Hepatic stellate cell (primary cell): ENCODE measurements around the gene IFT43.

ENCODE experiments used
- DNase-seq: peaks from one replicate; pipeline ENCODE4 v3.0.0; 2011; ENCODE audit warnings: low spot score

Gene IFT43

DNA sequence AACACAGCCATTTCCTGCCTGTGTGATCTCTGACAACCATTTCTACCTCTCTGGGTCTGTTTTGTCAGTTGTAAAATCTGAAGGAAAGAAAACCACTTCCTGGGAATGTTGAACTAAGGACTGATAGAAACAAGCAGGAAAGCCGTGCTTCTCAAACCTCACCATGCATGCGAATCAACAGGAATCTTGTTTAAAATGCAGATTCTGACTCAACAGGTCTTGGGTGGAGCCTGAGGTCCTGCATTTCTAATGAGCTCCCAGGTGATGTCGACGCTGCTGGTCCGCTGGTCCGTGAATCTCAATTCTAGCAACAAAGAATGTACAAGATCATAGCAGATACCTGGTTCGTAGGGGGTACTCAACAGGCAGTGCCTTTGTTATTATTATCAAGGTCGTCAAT lies 128.1 kb downstream of the IFT43 start:
- no peak for DNase-seq

DNA sequence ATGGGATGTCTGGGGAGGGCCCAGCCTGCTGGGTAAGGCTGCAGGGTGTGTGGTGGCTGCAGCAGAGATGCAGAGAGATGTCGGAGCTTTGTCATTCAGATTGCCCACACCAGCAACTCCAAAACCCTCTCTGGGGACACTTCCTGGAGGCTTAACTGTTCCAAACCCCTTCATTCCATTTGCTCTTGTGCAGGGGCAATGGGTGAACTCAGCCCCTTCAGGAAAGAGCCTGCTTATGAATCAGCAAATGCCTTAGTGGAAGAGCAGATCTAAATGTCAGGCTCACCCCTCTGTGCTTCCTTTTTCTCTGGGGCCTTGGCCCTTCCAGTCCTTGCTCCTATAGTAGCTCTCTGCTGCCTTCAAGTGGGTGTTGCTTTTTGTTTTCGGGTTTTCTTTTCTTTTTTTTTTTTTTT lies 129.5 kb downstream of the IFT43 start:
- no peak for DNase-seq

DNA sequence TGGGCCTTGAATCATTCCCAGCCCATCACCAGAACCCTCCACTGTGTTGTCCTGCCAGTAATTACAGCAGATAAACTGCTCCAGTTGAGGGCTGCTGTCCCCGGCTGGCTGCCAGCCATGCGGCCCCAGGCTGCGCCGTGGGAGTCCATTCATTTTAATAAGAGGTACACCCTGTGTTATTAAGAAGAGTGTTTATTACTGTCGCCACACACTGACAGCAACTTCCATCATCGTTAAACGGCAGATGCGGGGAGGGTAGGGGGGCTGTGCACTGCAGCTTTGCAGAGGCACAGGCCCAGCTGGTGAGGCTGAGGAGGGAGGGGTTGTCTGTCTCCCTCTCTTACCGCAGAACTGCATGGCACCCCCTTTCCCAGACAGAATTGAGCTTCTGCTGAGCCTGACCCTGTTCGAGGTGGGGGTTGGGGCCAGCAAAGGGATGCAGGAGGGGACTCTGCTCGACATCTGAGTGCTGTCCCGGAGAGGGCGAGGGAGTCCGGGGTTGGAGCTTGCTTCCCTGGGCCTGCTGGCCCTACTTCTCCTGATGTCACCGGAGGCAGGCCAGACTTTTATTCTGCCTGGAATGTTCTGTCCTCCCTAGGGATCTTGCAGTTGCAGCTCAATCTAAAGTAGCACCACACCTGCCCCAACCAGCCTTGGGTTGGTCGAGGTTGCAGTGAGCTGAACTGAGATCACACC lies 132.4 kb downstream of the IFT43 start:
- no peak for DNase-seq

DNA sequence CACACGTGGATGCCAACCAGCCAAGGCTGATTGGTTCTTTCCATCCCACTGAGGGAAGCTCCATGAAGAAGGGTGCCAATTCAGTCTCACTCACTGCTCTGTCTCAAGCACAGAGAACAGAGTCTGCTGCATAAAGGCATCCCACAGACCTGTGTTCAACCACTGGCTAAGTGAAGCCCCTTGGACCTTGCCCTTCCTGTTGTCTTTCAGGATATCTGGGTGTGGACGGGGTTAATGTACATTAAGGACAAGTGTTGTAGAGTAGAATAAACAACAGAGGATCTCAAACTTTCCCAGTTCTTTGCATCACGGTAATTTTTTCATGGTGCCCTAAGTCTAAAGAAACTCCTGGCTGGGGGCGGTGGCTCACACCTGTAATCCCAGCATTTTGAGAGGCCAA lies 133.0 kb downstream of the IFT43 start:
- DNase-seq: no peak

DNA sequence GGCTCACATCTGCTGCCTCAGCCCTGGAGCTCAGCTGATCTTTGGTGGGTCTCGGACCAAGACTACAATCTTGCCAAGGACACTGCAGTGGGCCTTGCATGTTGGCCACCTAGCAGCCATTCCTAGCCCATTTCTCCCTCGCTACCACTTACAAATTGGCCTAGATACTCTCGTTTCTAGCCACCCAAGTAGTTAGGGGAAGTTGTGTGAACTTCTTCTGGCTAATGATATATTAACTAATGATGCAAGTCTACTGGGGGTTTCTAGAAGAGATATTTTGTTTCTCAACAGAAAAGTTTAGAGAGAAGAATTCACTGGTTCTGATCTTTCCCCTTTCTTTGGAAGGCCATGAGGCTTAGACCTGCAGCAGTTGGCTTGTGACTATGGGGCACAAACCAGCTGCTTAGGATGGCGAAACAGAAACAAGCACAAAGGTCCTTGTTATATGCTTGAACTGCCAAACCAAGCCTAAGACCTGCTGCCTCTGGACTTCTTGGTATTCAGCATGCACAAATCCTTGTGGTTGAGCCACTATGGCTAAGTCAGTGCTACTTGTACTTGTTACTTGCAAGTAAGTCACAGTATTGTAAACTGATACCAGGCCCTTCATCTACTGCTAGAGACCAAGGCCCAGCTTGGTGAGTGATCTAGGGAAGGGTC lies 135.7 kb downstream of the IFT43 start:
- DNase-seq: no peak

DNA sequence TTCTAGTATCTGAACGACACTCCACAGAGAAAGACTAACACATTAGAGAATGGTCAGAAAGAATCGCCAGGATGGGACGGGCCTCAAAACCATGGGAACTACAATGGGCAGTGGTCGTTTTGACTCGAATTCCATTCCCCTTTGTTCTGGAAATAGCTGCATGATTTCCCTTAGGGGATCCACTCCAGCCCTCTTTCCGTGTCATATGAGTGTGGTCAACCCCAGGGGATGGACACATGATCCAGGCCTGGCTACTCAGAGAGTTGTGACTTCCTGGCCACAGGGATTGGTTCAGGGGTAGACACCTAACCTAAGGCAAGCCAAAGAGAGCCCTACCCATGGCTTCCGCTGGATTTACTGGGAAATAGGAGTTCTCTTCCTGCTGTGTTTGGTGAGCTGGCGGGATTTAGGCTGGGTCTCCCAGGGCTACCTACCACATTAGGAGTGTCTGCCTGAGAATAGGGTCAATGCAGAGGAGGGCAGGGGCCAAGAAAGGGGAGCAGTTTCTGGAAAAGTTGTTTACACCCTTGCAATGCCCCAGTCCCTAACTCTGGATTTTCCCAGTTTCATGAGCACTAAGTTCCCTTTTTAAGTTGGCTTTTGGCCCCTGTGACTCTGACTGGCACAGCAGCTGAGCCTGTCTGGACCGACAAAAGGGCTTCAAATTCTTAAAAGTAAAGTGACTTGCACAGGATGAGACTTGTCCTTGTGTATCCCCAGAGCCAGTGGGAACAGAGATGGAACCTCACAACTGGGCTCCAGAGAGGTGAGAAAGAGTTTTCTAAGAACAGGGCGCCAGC lies 138.1 kb downstream of the IFT43 start:
- no peak for DNase-seq

DNA sequence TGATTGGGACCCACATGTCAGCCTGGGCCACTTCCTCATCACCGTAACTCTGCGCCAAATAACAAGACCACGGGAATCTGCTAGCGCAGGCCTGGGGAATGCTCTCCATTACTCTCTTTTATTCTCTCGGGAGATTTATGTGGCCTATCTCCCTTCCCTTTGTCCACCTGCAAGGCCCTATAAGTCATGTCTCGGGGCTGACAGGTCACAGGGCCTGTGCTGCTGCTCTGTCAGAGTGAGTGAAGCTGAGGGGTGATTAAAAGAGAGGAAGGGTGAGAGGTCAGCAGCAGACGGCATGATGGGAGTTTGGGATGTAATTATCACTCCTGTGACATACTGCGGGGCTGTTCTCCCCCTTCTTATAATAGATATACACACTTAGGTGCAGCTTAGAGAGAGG lies 139.9 kb downstream of the IFT43 start:
- DNase-seq: no peak

DNA sequence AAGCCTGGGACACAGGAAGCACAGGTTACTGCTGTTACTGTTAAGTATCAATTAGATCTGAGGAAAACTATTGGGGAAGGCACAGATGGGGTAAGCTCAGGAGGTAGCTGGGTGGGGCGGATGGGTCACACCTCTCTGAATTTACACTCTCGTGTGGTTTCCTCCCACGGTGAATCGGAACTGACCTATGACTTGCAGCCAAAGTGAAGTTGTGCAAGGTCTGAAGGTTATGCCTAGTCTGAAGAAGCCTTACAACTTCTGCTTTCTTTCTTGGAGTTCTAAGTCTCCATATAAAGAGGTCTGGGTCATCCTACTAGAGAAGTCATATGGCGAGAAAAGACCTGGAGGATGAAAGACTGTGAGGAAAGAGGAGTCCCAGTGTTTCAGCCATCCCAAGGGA lies 140.5 kb downstream of the IFT43 start:
- DNase-seq: no peak

DNA sequence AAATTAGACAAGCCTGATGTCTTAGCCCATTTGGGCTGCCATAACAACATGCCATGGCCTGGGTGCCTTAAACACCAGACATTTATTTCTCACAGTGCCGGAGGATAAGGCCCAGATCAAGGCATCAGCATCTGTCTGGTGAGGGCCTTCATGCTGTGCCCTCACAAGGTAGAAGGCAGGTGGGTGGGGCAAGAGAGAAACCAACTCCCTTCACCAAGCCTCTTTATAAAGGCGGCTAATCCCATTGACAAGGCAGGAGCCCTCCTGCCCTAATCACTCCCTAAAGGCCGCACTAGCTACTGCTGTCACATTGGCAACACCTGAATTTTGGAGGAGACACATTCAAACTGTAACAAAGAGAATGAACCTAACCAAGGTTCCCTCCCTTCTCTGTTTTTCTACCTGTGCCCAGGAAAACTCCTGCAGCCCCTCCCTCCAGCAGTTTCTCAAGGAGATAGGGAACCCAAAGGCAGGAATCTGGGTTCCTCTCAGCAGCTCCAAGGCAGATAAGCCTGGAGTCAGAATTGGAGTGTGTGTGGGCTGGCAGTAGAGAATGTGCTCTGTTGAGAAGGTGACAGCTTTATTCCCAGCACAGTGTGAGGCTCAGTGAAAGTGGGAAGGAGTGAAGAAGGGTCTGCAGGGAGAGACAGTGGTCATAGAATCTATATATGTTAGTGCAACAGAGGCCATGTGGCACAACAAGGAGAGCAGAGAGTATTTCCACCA lies 144.5 kb downstream of the IFT43 start:
- DNase-seq: no peak

DNA sequence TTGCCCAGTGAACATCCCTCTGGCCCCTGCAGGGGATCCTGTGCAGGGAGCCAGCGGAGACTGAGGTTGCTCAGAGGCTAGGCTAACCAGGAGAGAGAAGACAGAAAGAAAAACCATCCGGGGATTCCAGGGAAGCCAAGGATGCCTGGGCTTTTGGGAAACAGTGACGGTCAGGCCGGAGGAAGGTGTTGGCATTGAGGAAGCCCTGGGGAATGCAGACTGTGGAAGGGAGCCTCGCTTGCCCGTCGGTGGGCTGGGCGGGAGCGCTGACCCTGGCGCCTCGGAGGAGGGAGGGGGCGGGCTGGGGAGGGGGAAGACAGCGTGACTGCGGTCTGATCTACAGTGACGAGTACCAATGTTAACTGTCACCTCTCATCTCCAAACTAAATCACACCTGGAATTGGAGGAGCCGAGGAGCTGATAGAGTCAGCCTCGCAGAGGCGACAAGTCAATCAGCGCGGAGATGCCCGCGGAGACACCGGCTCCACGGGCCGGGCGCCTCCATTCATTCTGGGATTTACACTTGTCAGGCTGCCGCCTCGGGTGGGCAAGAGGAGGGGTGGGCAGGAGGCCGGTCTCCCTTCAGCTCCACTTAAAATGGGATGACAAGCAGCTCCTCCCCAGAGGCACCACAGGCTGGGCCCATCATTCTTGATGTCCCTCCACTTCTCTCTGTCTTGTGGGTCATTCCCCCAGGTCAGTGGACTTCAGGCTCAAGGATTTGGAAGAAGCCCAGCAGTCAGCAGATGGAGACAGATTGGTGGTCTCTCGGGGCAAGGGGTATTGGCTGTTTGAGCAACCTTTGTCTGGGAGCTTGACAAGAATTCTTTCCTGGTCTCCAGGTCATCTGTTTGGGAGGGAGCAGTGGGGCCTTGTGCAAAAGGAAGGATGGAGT lies 145.8 kb downstream of the IFT43 start:
- DNase-seq: no peak

DNA sequence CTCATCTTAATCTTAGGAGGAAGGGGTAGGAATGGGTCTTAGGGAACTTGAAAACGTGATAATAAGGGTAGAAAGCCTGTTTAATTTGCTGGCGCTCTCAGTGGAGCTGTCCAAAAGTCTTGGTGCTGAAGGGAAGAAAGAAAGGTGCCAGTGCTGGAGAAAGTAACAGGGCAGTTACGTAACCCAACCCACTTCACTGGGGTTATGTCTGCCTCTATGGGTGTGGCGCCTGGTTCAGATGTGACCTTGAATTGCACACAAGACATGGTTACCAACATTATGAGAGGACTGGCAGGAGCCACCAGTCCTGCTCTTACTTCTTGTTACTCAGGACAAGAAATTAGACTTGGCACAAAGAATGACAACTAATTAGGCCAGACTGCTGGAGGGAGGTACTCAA lies 147.5 kb downstream of the IFT43 start:
- DNase-seq: no peak
